GM23248 (cell line): ENCODE measurements around the gene PRCP.

ENCODE experiments used
- EZH2 ChIP-seq: fragments of 200-600 bp; sonication (generic); IDR thresholded peaks from 2 replicates; pipeline ENCODE4 v1.6.1; 2018; ENCODE audit warnings: antibody characterized with exemption, mild to moderate bottlenecking; ENCODE audit not compliant: insufficient read depth, poor library complexity, severe bottlenecking
- EZH2phosphoT487 ChIP-seq: fragments of 200-600 bp; sonication (generic); IDR thresholded peaks from 2 replicates; pipeline ENCODE4 v1.6.1; 2018; ENCODE audit warnings: antibody characterized with exemption, moderate library complexity, mild to moderate bottlenecking, low read depth; ENCODE audit not compliant: insufficient read depth

DNA sequence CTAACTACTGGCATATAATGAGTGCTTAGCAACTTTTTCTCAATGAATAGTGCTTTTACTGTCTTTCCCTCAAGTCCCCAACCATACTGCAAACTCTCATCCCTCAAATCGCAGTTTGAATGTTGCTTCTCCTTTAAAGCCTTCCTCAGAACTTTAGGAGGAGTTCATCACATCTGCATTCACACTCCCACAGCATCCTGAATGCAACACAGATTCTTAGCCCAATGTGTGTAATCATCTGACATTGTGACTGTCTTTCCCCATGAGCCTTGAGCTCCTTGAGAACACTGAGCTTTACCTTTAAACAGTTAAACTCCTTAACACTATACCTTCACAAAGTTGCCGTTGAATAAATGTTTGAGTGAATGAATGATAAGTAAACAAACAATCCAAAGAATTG, 84.8 kb downstream of the PRCP start:
- TF ChIP-seq EZH2phosphoT487 (no peak), EZH2 (no peak)
